ENCODE data around the gene NFATC2. TPM values are rescaled to one million over a fixed set of nuclear protein-coding genes. Genes with fewer than 3 reads are reported as not detected.
A peak's percentile ranks its signal among the peaks of the same experiment; 100 is the strongest.

Gene NFATC2
- total RNA-seq, 1 donor, result 0.36 TPM

GRCh38 chr20:51529081-51529681, 13.3 kb downstream of the NFATC2 start:
- TF ChIP-seq CTCF (IDR thresholded peaks at IDR 0.05; ENCODE audit: insufficient read depth, low read length), result no peak
- H3K4me3 ChIP-seq (ENCODE audit: low read depth, low read length), result no peak overlapping the region
- DNase-seq (ENCODE audit: low read depth), result peak; percentile 47

- TF ChIP-seq CTCF (IDR thresholded peaks at IDR 0.05; ENCODE audit: insufficient read depth, low read length), result no peak
- H3K4me3 ChIP-seq (ENCODE audit: low read depth, low read length), result no peak overlapping the region
- no peak for DNase-seq (ENCODE audit: low read depth)
These were observed 14.1 kb downstream of the NFATC2 start for GRCh38 chr20:51528263-51529027.

- TF ChIP-seq CTCF (IDR thresholded peaks at IDR 0.05; ENCODE audit: insufficient read depth, low read length), result no peak
- H3K4me3 ChIP-seq (ENCODE audit: low read depth, low read length), result no peak overlapping the region
- no peak for DNase-seq (ENCODE audit: low read depth)
These were observed 15.8 kb downstream of the NFATC2 start for GRCh38 chr20:51526754-51527153.

GRCh38 chr20:51526106-51526470, 16.4 kb downstream of the NFATC2 start:
- DNase-seq (ENCODE audit: low read depth), result no peak
- H3K4me3 ChIP-seq (ENCODE audit: low read depth, low read length), result no peak overlapping the region
- no peak for TF ChIP-seq CTCF (IDR thresholded peaks at IDR 0.05; ENCODE audit: insufficient read depth, low read length)

- TF ChIP-seq CTCF (IDR thresholded peaks at IDR 0.05; ENCODE audit: insufficient read depth, low read length), result no peak
- DNase-seq (ENCODE audit: low read depth), result no peak
- H3K4me3 ChIP-seq (ENCODE audit: low read depth, low read length), result no peak overlapping the region
These were observed 17.0 kb downstream of the NFATC2 start for GRCh38 chr20:51525241-51526105.

GRCh38 chr20:51523276-51524013, 19.1 kb downstream of the NFATC2 start:
- DNase-seq (ENCODE audit: low read depth), result no peak
- no peak overlapping the region for H3K4me3 ChIP-seq (ENCODE audit: low read depth, low read length)
- TF ChIP-seq CTCF (IDR thresholded peaks at IDR 0.05; ENCODE audit: insufficient read depth, low read length), result no peak
